HUES48 (cell line): ENCODE data around the gene PPP1R12B.
A peak's percentile ranks its signal among the peaks of the same experiment; 100 is the strongest.
"Not testable (repeated sequence)": the region's sequence is repeated elsewhere in the genome, so short reads cannot be mapped to it uniquely, and the experiment has no call there.

Source experiments
- H3K27ac ChIP-seq: one replicate; pipeline ENCODE4 v1.7.0; 2013; ENCODE audit warnings: low read depth, low read length, inconsistent platforms
- H3K27me3 ChIP-seq: 2 replicates; pipeline ENCODE4 v1.6.1; 2013; ENCODE audit warnings: mild to moderate bottlenecking, low read length; ENCODE audit not compliant: control insufficient read depth, insufficient read depth
- H3K36me3 ChIP-seq: 2 replicates; pipeline ENCODE4 v1.6.1; 2013; ENCODE audit warnings: low read length; ENCODE audit not compliant: control insufficient read depth, insufficient read depth
- H3K4me1 ChIP-seq: 2 replicates; pipeline ENCODE4 v1.6.1; 2013; ENCODE audit warnings: mild to moderate bottlenecking, low read length; ENCODE audit not compliant: control insufficient read depth, insufficient read depth
- H3K4me3 ChIP-seq: 2 replicates; pipeline ENCODE4 v1.5.1; 2013; ENCODE audit warnings: mild to moderate bottlenecking, low read depth, low read length
- H3K9ac ChIP-seq: 2 replicates; pipeline ENCODE4 v1.6.1; 2013; ENCODE audit warnings: mild to moderate bottlenecking, low read depth, low read length, moderate library complexity
- H3K9me3 ChIP-seq: 2 replicates; pipeline ENCODE4 v1.6.1; 2013; ENCODE audit warnings: low read length; ENCODE audit not compliant: control insufficient read depth, insufficient read depth

Gene PPP1R12B

DNA sequence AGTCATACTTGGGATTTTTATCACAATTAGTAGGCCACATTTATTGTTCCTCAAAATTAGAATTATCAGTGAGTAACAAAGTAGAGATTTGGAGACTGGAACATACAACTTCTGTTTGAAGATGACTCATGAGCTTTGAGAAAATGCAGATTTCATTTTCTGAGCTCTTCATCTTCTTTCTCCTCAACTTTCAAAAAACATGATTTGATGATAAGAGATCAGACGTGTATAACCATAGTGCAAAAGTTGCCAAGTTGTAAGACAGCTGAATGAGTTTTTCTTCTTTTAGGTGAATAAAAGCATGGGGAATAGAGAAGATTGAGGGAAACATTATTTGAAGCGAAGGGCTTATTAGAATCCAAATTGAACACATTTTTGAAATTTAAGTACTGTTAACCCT is 58.4 kb downstream of the PPP1R12B start:
- not testable (repeated sequence) for H3K4me3 ChIP-seq, H3K36me3 ChIP-seq, H3K27ac ChIP-seq, H3K27me3 ChIP-seq, H3K9ac ChIP-seq, H3K9me3 ChIP-seq
- H3K4me1 ChIP-seq, result peaks cover 11% of the 10 kb centered on the region

DNA sequence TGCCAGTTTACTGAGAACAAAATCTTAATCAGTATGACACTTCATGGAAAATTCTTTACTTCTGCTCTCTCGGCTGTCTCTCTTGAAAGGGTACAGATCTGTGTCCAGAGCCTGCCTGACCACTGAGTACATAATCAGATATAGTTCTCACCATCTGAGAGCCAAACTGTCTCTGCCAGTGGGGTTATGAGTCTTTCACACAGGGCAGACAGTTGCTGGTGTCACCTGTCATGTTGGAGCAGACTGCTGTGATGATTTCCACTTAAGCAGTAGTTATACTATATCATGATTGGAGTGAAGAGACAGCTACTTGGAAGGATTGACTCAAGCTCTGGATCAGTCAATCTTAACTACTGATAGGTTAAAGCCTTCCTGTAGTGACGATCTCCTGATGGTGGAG is 58.9 kb downstream of the PPP1R12B start:
- not testable (repeated sequence) for H3K4me3 ChIP-seq, H3K36me3 ChIP-seq, H3K9ac ChIP-seq, H3K27ac ChIP-seq, H3K27me3 ChIP-seq, H3K9me3 ChIP-seq
- H3K4me1 ChIP-seq, result peaks cover 11% of the 10 kb centered on the region

DNA sequence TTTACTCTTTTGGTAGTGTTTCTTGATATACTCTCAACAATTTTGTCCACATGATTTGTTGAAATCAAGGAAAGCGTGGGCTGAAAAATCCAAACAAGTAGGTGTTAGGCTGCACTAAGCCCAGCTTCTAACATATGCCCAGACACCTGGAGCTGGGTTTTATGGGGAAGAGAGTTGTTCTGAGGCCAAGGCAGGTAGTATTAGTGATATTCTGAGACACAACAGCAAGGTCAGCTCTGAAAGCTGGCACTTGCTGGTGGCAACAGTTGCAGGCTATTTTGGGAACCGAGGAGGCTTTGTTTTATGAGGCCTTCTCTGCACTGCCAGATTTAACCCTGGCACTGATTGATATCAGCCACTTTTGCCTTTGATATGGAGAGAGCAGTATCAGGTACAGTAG is 61.8 kb downstream of the PPP1R12B start:
- H3K27me3 ChIP-seq, H3K9me3 ChIP-seq, H3K27ac ChIP-seq, H3K4me3 ChIP-seq, H3K36me3 ChIP-seq, H3K9ac ChIP-seq: not testable (repeated sequence)
- H3K4me1 ChIP-seq, result peaks cover 11% of the 10 kb centered on the region

DNA sequence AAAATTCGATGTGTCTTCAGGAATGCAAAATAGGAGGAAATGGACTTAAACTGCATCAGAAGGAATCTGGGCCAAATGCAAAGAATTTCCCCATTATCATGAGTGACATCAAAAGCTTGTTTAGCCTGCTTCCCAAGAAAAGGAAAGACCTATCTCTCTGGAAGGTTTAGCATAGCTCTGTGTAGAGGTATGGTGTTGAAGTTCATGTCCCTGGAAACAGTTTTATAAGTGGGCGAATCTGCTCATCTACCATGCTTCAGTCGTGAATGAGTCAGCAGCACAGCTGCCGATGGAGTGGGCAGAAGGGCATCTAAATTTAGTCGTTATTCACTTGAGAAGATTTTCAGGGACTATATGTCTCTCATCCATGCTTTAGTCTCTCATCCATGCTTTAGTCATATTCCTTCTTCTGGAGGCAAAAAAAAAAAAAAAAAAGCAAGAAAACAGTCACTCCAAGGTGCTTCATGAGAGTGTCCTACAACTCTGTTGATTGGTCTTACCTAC is 62.4 kb downstream of the PPP1R12B start:
- H3K9me3 ChIP-seq, H3K36me3 ChIP-seq, H3K4me3 ChIP-seq, H3K27me3 ChIP-seq, H3K27ac ChIP-seq, H3K9ac ChIP-seq: not testable (repeated sequence)
- peaks cover 11% of the 10 kb centered on the region for H3K4me1 ChIP-seq

DNA sequence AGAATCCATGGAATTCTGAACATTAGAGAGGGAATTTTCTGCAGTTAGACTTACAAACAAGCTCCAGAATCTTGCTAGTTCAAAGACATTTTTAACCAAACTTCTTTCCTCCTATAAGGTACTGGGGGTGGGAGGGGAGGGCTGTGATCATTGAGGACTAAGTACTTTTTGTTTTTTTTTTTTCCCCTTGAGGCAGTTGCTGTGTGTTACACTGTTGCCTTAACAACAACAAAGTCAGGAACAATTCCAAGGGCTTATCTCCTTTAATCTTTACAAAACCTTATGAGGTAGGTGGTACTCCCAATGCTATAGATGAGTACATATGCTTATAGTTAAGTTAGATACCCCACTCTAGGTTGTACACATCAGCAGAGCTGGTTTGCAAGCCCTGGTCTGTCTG is 62.9 kb downstream of the PPP1R12B start:
- no peak overlapping the region for H3K4me3 ChIP-seq
- no peak overlapping the region for H3K27ac ChIP-seq
- peaks cover 11% of the 10 kb centered on the region for H3K4me1 ChIP-seq
- H3K9me3 ChIP-seq, result no peaks in the 10 kb centered on the region
- H3K36me3 ChIP-seq, result no peaks in the 10 kb centered on the region
- no peaks in the 10 kb centered on the region for H3K27me3 ChIP-seq
- H3K9ac ChIP-seq, result no peak overlapping the region

DNA sequence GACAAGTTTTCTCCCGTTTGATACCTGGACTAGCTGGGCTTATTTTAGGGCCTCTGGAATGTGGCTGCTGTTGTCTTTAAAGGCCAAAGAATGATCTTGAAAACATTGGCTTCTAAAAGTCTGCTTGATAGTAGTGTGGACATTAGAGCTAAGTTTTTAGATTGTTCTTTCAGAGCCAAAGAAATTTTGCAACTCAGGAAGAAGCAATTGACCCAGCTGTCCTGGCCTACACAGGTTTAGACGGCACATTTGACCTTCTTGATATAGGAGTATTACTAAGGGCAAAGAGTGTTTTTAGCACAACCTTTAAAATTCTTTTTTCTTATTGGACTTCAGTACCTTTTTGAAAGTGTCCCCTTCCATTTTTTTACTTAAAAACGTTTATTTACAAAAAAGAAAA is 63.9 kb downstream of the PPP1R12B start:
- not testable (repeated sequence) for H3K27me3 ChIP-seq, H3K4me3 ChIP-seq, H3K9ac ChIP-seq, H3K27ac ChIP-seq, H3K36me3 ChIP-seq, H3K9me3 ChIP-seq
- peaks cover 15% of the 10 kb centered on the region for H3K4me1 ChIP-seq

DNA sequence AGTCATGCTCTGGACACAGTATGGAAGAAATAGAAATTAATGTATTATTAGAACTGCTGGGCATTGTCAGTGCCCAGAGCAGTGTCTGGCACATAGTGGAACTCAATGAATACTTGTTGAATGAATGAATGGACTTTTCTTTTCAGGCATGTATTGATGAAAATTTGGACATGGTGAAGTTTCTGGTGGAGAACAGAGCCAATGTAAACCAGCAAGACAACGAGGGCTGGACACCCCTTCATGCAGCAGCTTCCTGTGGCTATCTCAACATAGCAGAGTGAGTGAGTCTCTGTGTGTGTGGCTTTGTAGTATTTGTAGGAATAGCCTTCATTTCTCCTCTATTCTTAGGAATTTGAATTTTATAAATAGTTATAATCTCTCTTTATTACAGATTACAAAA is 68.1 kb downstream of the PPP1R12B start:
- Histone ChIP-seq H3K36me3 (no peaks in the 10 kb centered on the region), H3K4me3 (no peak overlapping the region), H3K27me3 (no peaks in the 10 kb centered on the region), H3K27ac (no peak overlapping the region), H3K9me3 (no peaks in the 10 kb centered on the region), H3K9ac (no peak overlapping the region), H3K4me1 (peaks cover 23% of the 10 kb centered on the region)

DNA sequence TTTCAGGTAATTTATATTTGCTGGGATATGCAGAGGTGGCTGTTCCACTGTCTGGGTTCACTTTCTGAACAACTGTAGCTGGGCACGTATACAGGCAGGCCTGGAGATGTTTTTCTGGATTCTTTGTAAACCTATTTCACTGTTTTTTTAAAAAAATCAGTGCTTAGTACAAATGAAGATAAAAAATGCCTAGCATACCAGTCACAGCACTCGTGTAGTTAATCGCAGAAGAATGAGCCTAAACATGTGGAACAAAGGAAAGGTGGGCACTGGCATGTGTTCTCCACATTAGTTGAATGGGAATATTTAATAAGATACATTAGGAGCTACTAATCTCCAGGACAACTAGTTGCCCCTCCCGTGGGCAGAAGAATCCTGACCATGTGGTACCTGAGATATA is 68.6 kb downstream of the PPP1R12B start:
- H3K9ac ChIP-seq, H3K36me3 ChIP-seq, H3K4me3 ChIP-seq, H3K27me3 ChIP-seq, H3K9me3 ChIP-seq: not testable (repeated sequence)
- peak overlapping the region; percentile 42 for H3K27ac ChIP-seq
- peaks cover 23% of the 10 kb centered on the region for H3K4me1 ChIP-seq

DNA sequence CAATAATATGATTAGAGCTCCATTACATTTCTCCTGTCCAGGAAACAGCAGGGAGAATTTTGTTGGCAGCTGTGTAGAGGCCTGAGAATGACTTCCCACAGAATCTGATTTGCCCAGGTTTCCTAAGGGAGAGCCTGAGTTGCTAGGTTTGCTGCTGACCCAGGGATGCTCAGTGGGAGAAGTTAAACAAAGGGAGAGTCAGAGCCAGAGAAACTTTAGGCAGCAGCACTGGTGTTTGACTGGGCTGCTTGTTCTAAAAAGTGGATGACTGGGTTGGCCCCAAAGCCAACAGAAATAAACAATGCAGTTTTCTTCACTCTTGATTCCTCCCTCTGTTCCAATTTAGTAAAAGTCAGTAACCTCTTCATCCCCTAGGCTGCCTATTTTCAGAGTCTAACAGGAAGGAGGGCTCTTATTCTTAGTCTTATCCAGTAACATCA is 69.3 kb downstream of the PPP1R12B start:
- peak overlapping the region; percentile 42 for H3K27ac ChIP-seq

DNA sequence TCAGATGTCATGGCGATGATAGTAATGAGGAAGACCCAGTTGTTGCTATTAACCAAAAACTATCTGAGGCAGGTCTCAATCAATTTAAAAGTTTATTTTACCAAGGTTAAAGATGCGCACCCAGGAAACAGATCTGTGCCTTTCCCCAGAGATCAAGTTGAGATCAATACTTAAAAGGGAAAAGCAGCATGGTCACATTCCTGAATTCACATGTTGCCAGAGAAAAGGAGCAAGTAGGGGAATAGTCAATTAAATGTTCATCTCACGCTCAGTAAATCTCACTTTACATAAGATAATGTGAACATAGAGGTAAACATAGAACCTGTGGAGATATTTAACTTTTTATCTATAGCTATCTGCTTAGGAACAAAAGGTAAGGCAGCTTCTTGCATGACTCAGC is 71.2 kb downstream of the PPP1R12B start:
- not testable (repeated sequence) for H3K4me3 ChIP-seq, H3K9me3 ChIP-seq, H3K27me3 ChIP-seq, H3K36me3 ChIP-seq, H3K9ac ChIP-seq
- Histone ChIP-seq H3K27ac (peak overlapping the region; percentile 63), H3K4me1 (peaks cover 23% of the 10 kb centered on the region)

More for the DNA sequence above, 69.3 kb downstream of the PPP1R12B start:
- not testable (repeated sequence) for H3K27me3 ChIP-seq, H3K4me3 ChIP-seq, H3K9me3 ChIP-seq, H3K36me3 ChIP-seq, H3K9ac ChIP-seq
- H3K4me1 ChIP-seq, result peaks cover 23% of the 10 kb centered on the region

DNA sequence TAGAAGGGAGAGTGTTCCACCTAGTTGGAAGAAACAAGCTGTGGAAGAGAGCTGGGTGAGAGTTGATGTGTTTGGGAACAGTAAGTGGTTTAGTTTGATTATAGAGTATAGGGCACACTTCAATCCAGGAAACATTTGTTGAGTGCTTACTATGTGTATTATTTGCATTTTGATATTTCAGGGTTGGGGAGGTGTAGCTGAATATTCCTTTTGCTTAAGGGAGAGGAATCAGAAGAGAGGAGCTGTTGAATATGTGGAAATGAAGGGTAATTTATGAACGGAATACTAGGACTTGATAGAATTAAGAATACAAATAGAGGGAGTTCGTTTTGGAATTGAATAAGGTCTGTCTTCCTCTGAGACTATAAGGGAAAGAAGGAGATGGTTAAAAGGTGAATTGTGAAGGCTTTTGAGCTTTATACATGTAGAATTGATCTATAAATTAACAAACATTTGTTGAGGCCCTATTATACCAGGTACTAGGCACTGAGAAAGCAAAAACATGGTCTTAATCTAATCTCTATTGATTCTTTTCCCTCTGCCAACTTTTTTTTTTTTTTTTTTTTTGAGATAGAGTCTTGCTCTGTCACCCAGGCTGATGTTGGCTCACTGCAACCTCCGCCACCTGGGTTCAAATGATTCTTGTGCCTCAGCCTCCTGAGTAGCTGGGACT is 72.1 kb downstream of the PPP1R12B start:
- Histone ChIP-seq H3K27ac (peak overlapping the region; percentile 42), H3K4me1 (peaks cover 23% of the 10 kb centered on the region)
- not testable (repeated sequence) for H3K9ac ChIP-seq, H3K9me3 ChIP-seq, H3K27me3 ChIP-seq, H3K4me3 ChIP-seq, H3K36me3 ChIP-seq
